ENCODE results near the gene CD300E. TPM values are rescaled to one million over a fixed set of nuclear protein-coding genes. Genes with fewer than 3 reads are reported as not detected.

The CD300E gene
- total RNA-seq, 1 experiment from 2014 or later, result not detected

- intact Hi-C loops (cut with micrococcal nuclease; ENCODE audit: unreplicated experiment), result no loop called here
- Mint-ChIP-seq H3K4me3 (ENCODE audit: low read depth, unreplicated experiment) (no peak overlapping the region), H3K4me1 (ENCODE audit: low read depth, unreplicated experiment) (no peaks in the 10 kb centered on the region), H3K27ac (ENCODE audit: unreplicated experiment) (no peak overlapping the region), H3K27me3 (ENCODE audit: unreplicated experiment) (peaks cover 97% of the 10 kb centered on the region), H3K36me3 (ENCODE audit: insufficient read depth, unreplicated experiment) (no peaks in the 10 kb centered on the region), H3K9me3 (ENCODE audit: low read depth, unreplicated experiment) (no peaks in the 10 kb centered on the region)
- TF ChIP-seq CTCF (IDR thresholded peaks at IDR 0.05; ENCODE audit: unreplicated experiment), result no peak
- CTCF ChIA-PET, result no interaction called here
- DNase-seq, result no peak
- no TSS peak for BruUV-seq (replicated peaks)
Observed at GRCh38 chr17:74599023-74599399, 24.5 kb downstream of the CD300E start.

- no peak for DNase-seq
- intact Hi-C loops (cut with micrococcal nuclease; ENCODE audit: unreplicated experiment), result no loop called here
- no peak for TF ChIP-seq CTCF (IDR thresholded peaks at IDR 0.05; ENCODE audit: unreplicated experiment)
- Mint-ChIP-seq H3K36me3 (ENCODE audit: insufficient read depth, unreplicated experiment) (no peaks in the 10 kb centered on the region), H3K27me3 (ENCODE audit: unreplicated experiment) (peaks cover 94% of the 10 kb centered on the region), H3K4me3 (ENCODE audit: low read depth, unreplicated experiment) (no peak overlapping the region), H3K4me1 (ENCODE audit: low read depth, unreplicated experiment) (no peaks in the 10 kb centered on the region), H3K9me3 (ENCODE audit: low read depth, unreplicated experiment) (no peaks in the 10 kb centered on the region), H3K27ac (ENCODE audit: unreplicated experiment) (no peak overlapping the region)
- CTCF ChIA-PET, result no interaction called here
- no TSS peak for BruUV-seq (replicated peaks)
Observed at GRCh38 chr17:74598346-74599022, 25.1 kb downstream of the CD300E start.

GRCh38 chr17:74597069-74597790, 26.3 kb downstream of the CD300E start:
- Mint-ChIP-seq H3K4me1 (ENCODE audit: low read depth, unreplicated experiment) (no peaks in the 10 kb centered on the region), H3K27ac (ENCODE audit: unreplicated experiment) (no peak overlapping the region), H3K9me3 (ENCODE audit: low read depth, unreplicated experiment) (no peaks in the 10 kb centered on the region), H3K27me3 (ENCODE audit: unreplicated experiment) (peaks cover 94% of the 10 kb centered on the region), H3K4me3 (ENCODE audit: low read depth, unreplicated experiment) (no peak overlapping the region), H3K36me3 (ENCODE audit: insufficient read depth, unreplicated experiment) (no peaks in the 10 kb centered on the region)
- BruUV-seq (replicated peaks), result no TSS peak
- TF ChIP-seq CTCF (IDR thresholded peaks at IDR 0.05; ENCODE audit: unreplicated experiment), result no peak
- CTCF ChIA-PET, result interaction anchor here (1.1 kb wide), 1 partner anchor 60 kb away, joined by 3 read pairs; no protein-coding TSS in a partner anchor
- DNase-seq, result no peak
- intact Hi-C loops (cut with micrococcal nuclease; ENCODE audit: unreplicated experiment), result no loop called here

- no peak overlapping the region for H3K4me3 Mint-ChIP-seq (ENCODE audit: low read depth, unreplicated experiment)
- no TSS peak for BruUV-seq (replicated peaks)
- H3K4me1 Mint-ChIP-seq (ENCODE audit: low read depth, unreplicated experiment), result no peaks in the 10 kb centered on the region
- no peak for DNase-seq
- no peak for TF ChIP-seq CTCF (IDR thresholded peaks at IDR 0.05; ENCODE audit: unreplicated experiment)
- intact Hi-C loops (cut with micrococcal nuclease; ENCODE audit: unreplicated experiment), result no loop called here
- CTCF ChIA-PET, result no interaction called here
- no peak overlapping the region for H3K27ac Mint-ChIP-seq (ENCODE audit: unreplicated experiment)
- no peaks in the 10 kb centered on the region for H3K9me3 Mint-ChIP-seq (ENCODE audit: low read depth, unreplicated experiment)
- peaks cover 90% of the 10 kb centered on the region for H3K27me3 Mint-ChIP-seq (ENCODE audit: unreplicated experiment)
- no peaks in the 10 kb centered on the region for H3K36me3 Mint-ChIP-seq (ENCODE audit: insufficient read depth, unreplicated experiment)
Observed at GRCh38 chr17:74595037-74595750, 28.3 kb downstream of the CD300E start.
